Measurements from ENCODE around the gene CRYL1.

The CRYL1 gene

GRCh38 chr13:20534038-20534608 lies 8.5 kb upstream of the CRYL1 start:
- in situ Hi-C loops (cut with HindIII; ENCODE audit: low sequenced_read_pairs) = no loop called here

DNA sequence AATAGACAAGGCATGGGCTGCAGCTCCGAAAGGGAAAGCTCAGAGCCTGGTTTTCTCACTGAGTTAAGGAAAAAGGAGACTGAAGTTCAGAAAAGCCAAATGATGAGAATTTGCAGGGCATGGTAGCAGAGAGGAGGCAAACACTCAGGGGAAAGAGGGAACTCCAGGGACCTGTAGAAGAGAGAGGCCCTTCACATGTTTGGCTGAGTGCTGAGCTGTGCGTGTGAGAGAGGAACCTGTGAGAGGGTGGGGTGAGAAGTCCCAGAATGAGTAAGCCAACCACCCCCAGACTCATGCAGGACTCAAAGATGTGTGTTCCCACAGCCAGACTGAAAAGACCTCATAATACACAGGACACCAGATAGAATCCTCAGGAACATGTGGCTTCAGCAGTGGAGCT lies 2.8 kb upstream of the CRYL1 start:
- in situ Hi-C loops (cut with HindIII; ENCODE audit: low sequenced_read_pairs) = no loop called here

GRCh38 chr13:20526664-20527063 lies 1.0 kb upstream of the CRYL1 start:
- in situ Hi-C loops (cut with HindIII; ENCODE audit: low sequenced_read_pairs) = no loop called here

DNA sequence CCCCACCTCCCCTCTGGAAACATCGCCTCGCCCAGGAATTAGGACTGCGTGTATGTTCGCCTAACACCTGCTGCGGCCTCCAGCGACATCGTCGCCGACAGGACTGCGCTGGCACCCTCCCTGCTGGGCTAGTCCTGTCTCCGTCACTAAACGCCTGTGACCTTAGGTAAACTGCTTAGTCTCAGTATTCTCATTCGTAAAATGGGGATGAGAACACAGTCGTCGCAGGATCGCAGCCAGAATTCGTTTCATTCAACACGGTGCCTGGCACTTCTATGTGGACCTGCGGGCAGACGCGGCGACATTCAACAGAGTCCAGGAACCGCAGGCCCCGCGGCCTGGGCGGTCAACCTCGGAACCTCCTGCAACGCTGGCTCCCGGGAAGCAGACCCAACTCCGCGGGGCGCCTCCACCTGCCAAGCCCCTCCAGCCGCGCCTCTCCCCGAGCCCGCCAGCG lies 485 bp downstream of the CRYL1 start:
- in situ Hi-C loops (cut with HindIII; ENCODE audit: low sequenced_read_pairs) = no loop called here

- in situ Hi-C loops (cut with HindIII; ENCODE audit: low sequenced_read_pairs) = no loop called here
These were observed 4.1 kb downstream of the CRYL1 start for GRCh38 chr13:20521364-20522115.

GRCh38 chr13:20519875-20520274 lies 5.8 kb downstream of the CRYL1 start:
- in situ Hi-C loops (cut with HindIII; ENCODE audit: low sequenced_read_pairs) = no loop called here

- in situ Hi-C loops (cut with HindIII; ENCODE audit: low sequenced_read_pairs) = no loop called here
These were observed 7.0 kb downstream of the CRYL1 start for GRCh38 chr13:20518660-20519100.

- in situ Hi-C loops (cut with HindIII; ENCODE audit: low sequenced_read_pairs) = no loop called here
These were observed 10.8 kb downstream of the CRYL1 start for GRCh38 chr13:20514866-20515265.

DNA sequence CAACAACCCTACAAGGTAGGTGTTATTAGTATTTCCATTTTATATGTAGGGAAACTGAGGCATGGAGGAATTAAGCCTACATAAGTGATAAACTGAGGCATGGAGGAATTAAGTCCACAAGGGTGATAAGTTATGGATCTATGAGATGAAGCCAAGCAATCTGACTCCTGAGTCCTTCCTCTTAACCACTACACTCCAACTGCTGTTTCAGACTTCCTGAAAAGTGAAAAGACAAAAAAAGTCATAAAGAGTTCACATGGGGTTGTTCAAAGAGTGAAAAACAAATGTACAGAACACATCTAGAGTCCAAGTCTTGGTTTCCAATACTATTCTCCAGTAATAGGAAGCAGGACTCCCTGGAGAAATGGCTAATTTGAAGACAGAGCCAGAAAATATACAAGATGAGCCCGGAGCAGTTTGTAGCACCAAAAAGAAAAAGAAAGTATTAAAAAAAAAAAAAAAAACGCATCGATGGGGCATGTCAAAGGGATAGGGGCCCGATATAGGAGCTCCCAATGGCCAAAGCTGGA lies 12.1 kb downstream of the CRYL1 start:
- in situ Hi-C loops (cut with HindIII; ENCODE audit: low sequenced_read_pairs) = no loop called here

DNA sequence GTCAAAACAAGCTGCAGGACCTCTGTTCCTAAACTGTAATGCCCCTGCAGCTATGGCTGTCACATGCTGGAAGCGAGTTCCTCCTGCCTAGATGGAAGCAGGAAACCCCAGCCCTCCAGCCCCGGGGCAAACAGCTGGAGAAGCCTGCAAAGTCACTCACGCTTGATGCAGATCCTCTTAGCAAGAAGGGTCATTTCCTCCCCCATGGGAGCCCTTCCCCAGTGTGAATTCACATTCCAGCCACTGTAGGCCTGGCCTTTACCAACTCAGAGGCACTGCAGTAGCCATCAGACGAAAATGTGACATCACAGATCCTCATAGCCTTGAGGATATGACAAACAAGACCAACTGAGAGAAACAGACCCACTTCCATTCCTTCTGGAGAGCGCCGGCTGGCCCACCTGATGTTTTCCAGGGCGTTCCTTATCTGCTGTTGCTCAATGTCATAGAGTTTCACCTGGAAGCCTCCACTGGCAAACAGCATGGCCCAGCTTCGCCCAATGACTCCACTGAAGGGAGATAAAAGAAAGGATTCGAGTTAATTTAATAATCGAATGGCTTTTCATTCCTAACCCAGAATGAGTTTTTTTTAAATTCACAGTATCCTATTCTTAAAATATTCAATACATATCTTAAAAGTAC lies 13.5 kb downstream of the CRYL1 start:
- in situ Hi-C loops (cut with HindIII; ENCODE audit: low sequenced_read_pairs) = no loop called here

- in situ Hi-C loops (cut with HindIII; ENCODE audit: low sequenced_read_pairs) = no loop called here
These were observed 19.0 kb downstream of the CRYL1 start for GRCh38 chr13:20506696-20507095.

DNA sequence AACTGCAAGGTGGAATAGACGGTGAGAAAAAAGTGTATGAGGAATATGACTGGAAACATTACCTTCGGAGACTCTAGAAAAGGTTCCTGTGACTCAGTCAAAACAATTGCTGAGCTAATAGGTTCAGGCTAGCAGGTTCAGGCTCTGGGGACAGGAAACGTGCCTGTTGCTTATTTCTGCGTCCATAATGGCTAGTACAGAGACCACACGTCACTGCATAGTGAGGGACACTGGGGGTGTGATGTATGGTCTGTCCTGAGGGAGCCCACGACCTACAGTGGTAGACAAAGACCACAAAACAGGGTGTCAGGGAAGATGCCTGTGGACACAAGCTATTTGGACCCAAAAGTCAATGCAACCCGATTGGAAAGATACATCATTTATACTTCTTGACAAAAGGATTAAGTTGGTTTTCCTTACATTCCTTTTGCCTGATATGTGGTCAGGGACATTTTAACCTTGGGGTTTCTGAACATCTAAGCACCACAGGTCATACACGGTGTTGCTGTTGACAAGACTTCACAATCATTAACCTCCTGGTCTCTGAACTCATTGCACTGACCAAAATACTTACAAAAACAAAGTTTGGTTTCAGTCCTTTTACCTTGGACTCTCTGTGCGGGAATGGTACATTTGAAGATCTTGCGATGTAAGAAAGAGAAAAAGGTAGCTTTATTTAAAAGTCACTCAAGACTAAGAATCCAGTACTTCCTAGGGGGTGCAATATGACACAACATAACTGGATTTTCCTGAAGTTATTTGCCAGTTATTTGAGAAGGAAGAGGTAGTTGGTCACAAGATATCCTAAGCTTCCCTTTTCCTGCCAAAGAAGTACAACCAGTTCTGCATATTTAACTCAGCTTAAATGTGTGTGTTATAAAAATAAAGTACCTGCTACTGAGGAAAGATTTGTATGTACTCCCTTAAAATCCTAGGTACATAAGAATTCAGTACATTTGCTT lies 20.0 kb downstream of the CRYL1 start:
- in situ Hi-C loops (cut with HindIII; ENCODE audit: low sequenced_read_pairs) = no loop called here

DNA sequence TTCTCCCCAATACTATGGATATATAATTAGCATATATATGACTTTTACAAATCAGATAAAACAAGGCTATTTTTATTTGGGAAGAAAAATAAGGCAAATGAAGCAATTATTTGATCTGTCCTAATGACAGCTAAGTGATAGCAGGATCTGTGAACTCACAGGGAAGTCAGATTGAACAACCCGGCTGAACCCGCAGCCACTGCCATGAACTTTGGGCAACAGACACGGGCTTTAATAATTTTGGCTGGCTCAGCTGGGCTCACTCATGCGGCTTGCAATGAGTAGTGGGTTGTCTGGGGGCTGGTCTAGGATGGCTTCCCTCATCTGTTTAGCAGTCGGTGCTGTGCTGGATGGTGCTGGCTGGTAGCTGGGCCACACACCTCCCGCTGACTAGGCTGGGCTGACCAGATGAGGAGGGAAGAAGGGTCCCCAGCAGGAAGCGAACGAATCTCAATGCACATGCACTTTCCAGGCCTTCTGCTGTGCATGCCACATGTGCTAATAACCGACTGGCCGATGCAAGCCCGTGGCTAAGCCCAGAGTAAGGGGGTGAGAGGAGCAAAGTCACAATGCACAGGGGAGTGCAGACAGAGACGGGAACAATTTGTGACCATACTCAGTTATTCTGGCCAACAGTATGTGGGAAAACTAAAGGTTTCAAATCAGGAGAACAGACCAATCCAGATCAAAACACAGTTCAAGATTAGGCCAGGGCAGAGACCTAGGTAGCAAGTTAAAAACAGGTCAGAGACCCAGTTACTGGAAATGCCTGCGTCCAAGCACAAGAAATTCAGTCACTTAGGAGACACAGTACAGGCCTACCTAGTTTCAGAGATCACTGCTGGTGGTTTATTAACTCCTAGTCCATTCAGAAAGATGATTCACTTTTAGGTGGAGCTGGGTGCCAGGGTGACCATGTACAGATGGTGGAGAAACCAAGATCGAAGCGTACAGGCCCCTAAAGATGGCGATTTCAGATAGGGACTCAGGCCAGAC lies 22.3 kb downstream of the CRYL1 start:
- in situ Hi-C loops (cut with HindIII; ENCODE audit: low sequenced_read_pairs) = no loop called here

DNA sequence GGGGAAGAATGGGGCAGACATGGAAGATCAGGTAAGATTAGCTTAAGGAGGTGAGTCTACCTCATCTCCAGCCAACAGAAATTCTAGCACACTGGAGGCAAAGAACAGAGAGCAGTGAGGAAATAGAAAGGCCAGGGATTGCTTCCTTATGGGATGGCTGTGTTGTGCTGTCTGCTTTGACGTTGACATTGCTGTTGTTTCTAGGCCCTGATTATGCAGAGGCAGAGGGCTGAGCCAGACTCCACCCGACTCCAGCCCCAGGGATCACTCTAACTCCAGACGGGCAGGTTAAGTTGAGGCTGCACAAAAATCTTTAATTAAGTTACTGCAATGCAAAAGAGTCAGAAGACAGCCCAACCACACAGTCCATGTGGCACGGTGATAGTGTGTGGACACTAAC lies 24.1 kb downstream of the CRYL1 start:
- in situ Hi-C loops (cut with HindIII; ENCODE audit: low sequenced_read_pairs) = no loop called here

DNA sequence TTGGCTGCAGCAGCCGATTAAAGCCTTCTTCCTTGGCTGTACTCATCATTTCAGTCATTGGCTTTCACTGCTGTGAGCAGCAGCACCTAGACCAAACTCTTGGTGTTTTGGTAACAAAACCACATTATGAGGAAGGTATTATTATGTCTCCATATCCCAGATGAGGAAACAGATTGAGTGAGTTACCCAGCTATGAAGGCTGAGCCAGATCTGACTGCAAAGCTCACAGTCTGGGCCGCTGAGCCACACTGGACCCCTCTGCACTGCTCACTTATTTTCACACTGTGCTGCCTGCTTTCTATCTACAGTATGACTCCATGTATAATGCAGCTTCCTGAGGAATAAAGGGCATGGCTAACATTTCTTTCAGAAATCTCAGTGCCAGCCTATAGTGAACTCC lies 24.5 kb downstream of the CRYL1 start:
- in situ Hi-C loops (cut with HindIII; ENCODE audit: low sequenced_read_pairs) = no loop called here

- in situ Hi-C loops (cut with HindIII; ENCODE audit: low sequenced_read_pairs) = no loop called here
These were observed 25.7 kb downstream of the CRYL1 start for GRCh38 chr13:20499986-20500385.

- in situ Hi-C loops (cut with HindIII; ENCODE audit: low sequenced_read_pairs) = no loop called here
These were observed 27.0 kb downstream of the CRYL1 start for GRCh38 chr13:20498659-20499058.

DNA sequence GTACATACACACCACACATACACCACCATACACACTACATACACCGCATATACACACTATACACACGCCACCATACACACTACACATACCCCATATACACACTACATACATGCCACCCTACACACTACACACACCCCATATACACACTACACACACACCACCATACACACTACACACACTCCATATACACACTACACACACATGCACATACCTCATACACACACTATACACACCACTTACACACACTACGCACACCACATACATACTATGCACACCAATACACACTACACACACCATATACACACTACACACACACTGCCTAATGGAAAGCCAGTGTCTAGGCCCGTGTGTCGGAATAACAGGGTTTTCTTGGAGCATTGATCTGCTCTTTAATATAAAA lies 27.5 kb downstream of the CRYL1 start:
- in situ Hi-C loops (cut with HindIII; ENCODE audit: low sequenced_read_pairs) = no loop called here

DNA sequence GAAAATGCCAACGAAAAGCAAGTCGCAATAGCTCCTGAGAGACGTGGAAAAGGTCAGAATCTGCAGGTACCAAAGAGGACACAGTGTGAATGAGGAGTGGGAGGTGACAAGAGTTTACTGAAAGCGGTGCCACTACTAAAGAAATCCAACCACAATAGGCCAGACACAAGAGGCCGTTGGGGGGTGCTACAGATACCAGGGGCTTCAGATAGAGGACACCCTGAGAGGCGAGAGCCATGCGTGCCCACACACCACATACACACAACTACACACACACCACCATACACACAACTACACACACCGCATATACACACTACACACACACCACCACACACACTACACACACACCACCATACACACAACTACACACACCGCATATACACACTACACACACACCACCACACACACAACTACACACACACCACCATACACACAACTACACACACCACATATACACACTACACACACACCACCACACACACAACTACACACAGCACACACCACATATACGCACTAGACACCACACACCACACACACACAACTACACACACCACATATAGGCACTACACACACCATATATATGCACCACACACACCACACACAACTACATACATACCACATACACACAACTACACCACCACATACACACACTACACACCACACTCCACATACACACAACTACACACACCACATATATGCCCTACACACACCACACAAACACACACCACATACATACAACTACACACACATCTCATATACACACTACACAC lies 28.5 kb downstream of the CRYL1 start:
- in situ Hi-C loops (cut with HindIII; ENCODE audit: low sequenced_read_pairs) = no loop called here
